CD14-positive monocyte (primary cell): ENCODE measurements around the gene NCR3LG1. TPM values are rescaled to one million over a fixed set of nuclear protein-coding genes. Genes with fewer than 3 reads are reported as not detected.
A peak's percentile ranks its signal among the peaks of the same experiment; 100 is the strongest.

Experiments
- DNase-seq, 3 donors: peaks; one replicate each; pipeline ENCODE4 v3.0.0-alpha.2; 2011 to 2022
- H2AFZ ChIP-seq: 2 replicates; pipeline ENCODE4 v1.6.0; 2012; ENCODE audit warnings: mild to moderate bottlenecking, low read depth, low read length, inconsistent platforms; ENCODE audit not compliant: insufficient read depth, poor library complexity, severe bottlenecking
- H3K27ac ChIP-seq, 2 donors: 1 replicate in 1 of 2; 2 replicates in 1 of 2; pipeline ENCODE4 v1.5.1; 2012 to 2013; ENCODE audit warnings: low read length in 2 of 2, control low read depth in 1 of 2, inconsistent platforms in 1 of 2, low read depth in 1 of 2, mild to moderate bottlenecking in 1 of 2
- H3K27me3 ChIP-seq, 2 donors: one replicate each; pipeline versions ENCODE4 v1.6.0 to v1.6.1; 2011 to 2013; ENCODE audit warnings: low read length in 2 of 2; ENCODE audit not compliant: control insufficient read depth in 2 of 2, insufficient read depth in 2 of 2
- H3K36me3 ChIP-seq, 2 donors: replicated peaks in 1 of 2; 1 replicate in 1 of 2; 2 replicates in 1 of 2; pipeline versions ENCODE4 v1.5.1 to v1.6.1; 2012 to 2013; ENCODE audit warnings: low read length in 2 of 2, control low read depth in 1 of 2, inconsistent platforms in 1 of 2, mild to moderate bottlenecking in 1 of 2; ENCODE audit not compliant: insufficient read depth in 2 of 2, control insufficient read depth in 1 of 2
- H3K4me1 ChIP-seq, 2 donors: 1 replicate in 1 of 2; 2 replicates in 1 of 2; pipeline versions ENCODE4 v1.5.1 to v1.6.1; 2012 to 2013; ENCODE audit warnings: low read length in 2 of 2, control low read depth in 1 of 2, inconsistent platforms in 1 of 2, mild to moderate bottlenecking in 1 of 2, moderate library complexity in 1 of 2; ENCODE audit not compliant: insufficient read depth in 2 of 2, control insufficient read depth in 1 of 2
- H3K4me2 ChIP-seq: replicated peaks from 2 replicates; pipeline ENCODE3; 2012; ENCODE audit warnings: low read length, moderate library complexity, mild to moderate bottlenecking; ENCODE audit not compliant: poor library complexity, severe bottlenecking; ENCODE audit errors: extremely low read depth
- H3K4me3 ChIP-seq, 3 experiments: fragments of 200-600 bp in 1 of 3; sonication (generic) in 1 of 3; replicated peaks in 1 of 3; 1 replicate in 2 of 3; 2 replicates in 1 of 3; pipeline ENCODE4 v1.5.1; 2011 to 2013; ENCODE audit warnings: low read length in 3 of 3, mild to moderate bottlenecking in 3 of 3, control low read depth in 2 of 3, low read depth in 2 of 3, inconsistent platforms in 1 of 3, moderate library complexity in 1 of 3
- H3K79me2 ChIP-seq: 2 replicates; pipeline ENCODE4 v1.6.0; 2012; ENCODE audit warnings: mild to moderate bottlenecking, control low read depth, inconsistent platforms, low read length, moderate library complexity; ENCODE audit not compliant: insufficient read depth
- H3K9ac ChIP-seq: 2 replicates; pipeline ENCODE4 v1.6.0; 2017; ENCODE audit warnings: low read length, mild to moderate bottlenecking; ENCODE audit not compliant: insufficient read depth, poor library complexity, severe bottlenecking
- H3K9me3 ChIP-seq, 2 donors: replicated peaks in 1 of 2; 1 replicate in 1 of 2; 2 replicates in 1 of 2; pipeline versions ENCODE4 v1.5.1 to v1.6.1; 2012 to 2013; ENCODE audit warnings: low read length in 2 of 2, control low read depth in 1 of 2; ENCODE audit not compliant: control insufficient read depth in 1 of 2, insufficient read depth in 1 of 2
- H4K20me1 ChIP-seq: 2 replicates; pipeline ENCODE4 v1.6.0; 2012; ENCODE audit warnings: mild to moderate bottlenecking, low read length, control low read depth, moderate library complexity; ENCODE audit not compliant: insufficient read depth
- H3K27ac Mint-ChIP-seq, 7 donors: one replicate each; pipeline ENCODE4 v1.8.0; 2020; ENCODE audit warnings: mild to moderate bottlenecking in 7 of 7, mixed read lengths in 7 of 7, moderate library complexity in 6 of 7, inconsistent platforms in 2 of 7
- H3K27me3 Mint-ChIP-seq, 3 donors: one replicate each; pipeline ENCODE4 v1.8.0; 2021 to 2022; ENCODE audit warnings: low read depth in 3 of 3, mild to moderate bottlenecking in 3 of 3, mixed read lengths in 3 of 3, moderate library complexity in 3 of 3, inconsistent platforms in 1 of 3
- H3K36me3 Mint-ChIP-seq, 2 donors: one replicate each; pipeline ENCODE4 v1.8.0; 2020; ENCODE audit warnings: mixed read lengths in 2 of 2, inconsistent platforms in 1 of 2, mild to moderate bottlenecking in 1 of 2
- H3K4me1 Mint-ChIP-seq: one replicate; pipeline ENCODE4 v1.8.0; 2020; ENCODE audit warnings: mild to moderate bottlenecking, mixed read lengths
- H3K4me3 Mint-ChIP-seq, 2 donors: one replicate each; pipeline ENCODE4 v1.8.0; 2020; ENCODE audit warnings: mild to moderate bottlenecking in 2 of 2, mixed read lengths in 2 of 2, moderate library complexity in 1 of 2
- H3K9me3 Mint-ChIP-seq, 7 donors: one replicate each; pipeline ENCODE4 v1.8.0; 2020 to 2022; ENCODE audit warnings: mixed read lengths in 7 of 7, mild to moderate bottlenecking in 6 of 7, moderate library complexity in 6 of 7, inconsistent platforms in 2 of 7
- CTCF ChIP-seq: fragments of 200-600 bp; IDR thresholded peaks from one replicate; pipeline ENCODE4 v1.8.0; 2022; ENCODE audit warnings: antibody characterized with exemption, mild to moderate bottlenecking
- WGBS: methylation state at CpG from one replicate; pipeline ENCODE4 v1.1.5; 2013; ENCODE audit warnings: missing lambda C conversion rate; ENCODE audit not compliant: insufficient coverage; 5-methylcytosine and 5-hydroxymethylcytosine counted together
- intact Hi-C, 2 donors: fragments of 100-400 bp; cut with micrococcal nuclease; formaldehyde crosslinking; loops; one replicate each; pipeline versions ENCODE4 v1.15.0 to v1.15.1; 2023
- polyA plus RNA-seq, 3 donors: library from polyadenylated mRNA; depleted of rRNA in 1 of 3; unstranded in 2 of 3; stranded (reverse) in 1 of 3; fragments of 300-500 nt in 2 of 3; fragments of >200 nt in 1 of 3; fragmentation: Illumina TruSeq in 2 of 3; gene quantifications; 1 replicate in 2 of 3; 2 replicates in 1 of 3; pipeline ENCODE4 v1.2.3, GENCODE V29; 2012 to 2021

NCR3LG1 gene
- polyA plus RNA-seq, 3 donors, result 0.05 to 1.1 (median 0.15) TPM

GRCh38 chr11:17386331-17387084, 34.9 kb downstream of the NCR3LG1 start:
- no peak overlapping the region for H3K4me3 Mint-ChIP-seq

GRCh38 chr11:17387254-17387653, 35.7 kb downstream of the NCR3LG1 start:
- H3K27ac Mint-ChIP-seq, result peak overlapping the region in 1 of 7 donors; percentile 12

More at GRCh38 chr11:17386331-17387084, 34.9 kb downstream of the NCR3LG1 start:
- intact Hi-C loops, result loop anchor here in 1 of 2 donors (5.0 kb wide), 1 partner anchor 116 kb away; no protein-coding TSS in a partner anchor
- Mint-ChIP-seq H3K36me3 (peaks cover 0 to 4% of the 10 kb centered on the region in 2 donors), H3K27me3 (peaks cover 16 to 30% (median 25%) of the 10 kb centered on the region in 3 donors), H3K27ac (peak overlapping the region in 3 of 7 donors; percentile 12 to 23 (median 20)), H3K4me1 (peaks cover 18% of the 10 kb centered on the region), H3K9me3 (peaks cover 0 to 1% (median 0%) of the 10 kb centered on the region in 7 donors)
- H3K36me3 ChIP-seq, result no peaks in the 10 kb centered on the region
- H3K4me1 ChIP-seq, result peaks cover 13 to 20% of the 10 kb centered on the region in 2 donors
- H3K4me3 ChIP-seq, result no peak overlapping the region
- H3K9ac ChIP-seq, result no peak overlapping the region
- H3K27ac ChIP-seq, result no peak overlapping the region
- no peaks in the 10 kb centered on the region for H3K79me2 ChIP-seq
- 79% methylated on average over 23 of the region's 23 CpGs for WGBS
- peak; percentile 18 to 54 (median 33) for DNase-seq
- peak; percentile 68 for TF ChIP-seq CTCF
- H3K27me3 ChIP-seq, result peaks cover 3 to 28% of the 10 kb centered on the region in 2 donors
- no peaks in the 10 kb centered on the region for H4K20me1 ChIP-seq
- no peak overlapping the region for H2AFZ ChIP-seq
- H3K9me3 ChIP-seq, result no peaks in the 10 kb centered on the region
- H3K4me2 ChIP-seq, result no peak overlapping the region

More at GRCh38 chr11:17387254-17387653, 35.7 kb downstream of the NCR3LG1 start:
- DNase-seq, result no peak
- H3K79me2 ChIP-seq, result no peaks in the 10 kb centered on the region
- no peaks in the 10 kb centered on the region for H4K20me1 ChIP-seq
- 99% methylated on average over 20 of the region's 20 CpGs for WGBS
- no peaks in the 10 kb centered on the region for H3K36me3 ChIP-seq
- peaks cover 13 to 20% of the 10 kb centered on the region in 2 donors for H3K4me1 ChIP-seq
- Mint-ChIP-seq H3K27me3 (peaks cover 16 to 30% (median 25%) of the 10 kb centered on the region in 3 donors), H3K36me3 (peaks cover 0 to 4% of the 10 kb centered on the region in 2 donors), H3K4me3 (no peak overlapping the region), H3K4me1 (peaks cover 18% of the 10 kb centered on the region), H3K9me3 (peaks cover 0 to 1% (median 0%) of the 10 kb centered on the region in 7 donors)
- H2AFZ ChIP-seq, result no peak overlapping the region
- no peak overlapping the region for H3K4me2 ChIP-seq
- H3K9me3 ChIP-seq, result no peaks in the 10 kb centered on the region
- H3K9ac ChIP-seq, result no peak overlapping the region
- intact Hi-C loops, result loop anchor here in 1 of 2 donors (5.0 kb wide), 1 partner anchor 115 kb away; no protein-coding TSS in a partner anchor
- TF ChIP-seq CTCF, result no peak
- no peak overlapping the region for H3K27ac ChIP-seq
- no peak overlapping the region for H3K4me3 ChIP-seq
- H3K27me3 ChIP-seq, result peaks cover 3 to 28% of the 10 kb centered on the region in 2 donors
